ENCODE results near the gene HNRNPA1L2. TPM values are rescaled to one million over a fixed set of nuclear protein-coding genes. Genes with fewer than 3 reads are reported as not detected.
A peak's percentile ranks its signal among the peaks of the same experiment; 100 is the strongest.
"Not testable (repeated sequence)": the region's sequence is repeated elsewhere in the genome, so short reads cannot be mapped to it uniquely, and the experiment has no call there.

Gene HNRNPA1L2
- total and polyA plus RNA-seq, 2 donors: 7.6 to 30.7 TPM

DNA sequence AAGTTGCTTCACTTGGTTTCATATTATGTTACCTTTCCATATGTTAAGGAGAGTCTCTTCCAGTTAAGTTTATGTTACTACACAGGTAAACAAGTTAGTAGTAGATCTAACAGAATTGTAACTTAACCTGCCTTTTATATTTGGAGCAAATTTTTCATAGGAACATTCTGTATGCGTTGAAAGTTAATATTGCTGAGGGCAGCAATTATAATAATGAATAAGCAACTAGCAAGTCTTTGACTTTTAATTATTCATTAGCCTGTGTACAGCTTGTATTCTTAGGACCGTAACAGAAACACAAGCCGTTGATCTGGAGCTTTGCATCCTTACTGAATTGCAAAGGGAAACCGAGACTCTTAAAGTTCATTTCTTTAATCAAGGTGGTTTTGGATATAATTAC, 22.0 kb downstream of the HNRNPA1L2 start:
- no peaks in the 10 kb centered on the region for H3K4me1 ChIP-seq (ENCODE audit: control insufficient read depth in 2 of 2, insufficient read depth in 2 of 2, low read length in 2 of 2)
- H3K9me3 ChIP-seq (ENCODE audit: control insufficient read depth in 2 of 2, insufficient read depth in 1 of 2, low read length in 1 of 2): no peaks in the 10 kb centered on the region
- H3K36me3 ChIP-seq (ENCODE audit: control insufficient read depth in 2 of 2, insufficient read depth in 2 of 2, low read length in 1 of 2): peaks cover 14 to 65% of the 10 kb centered on the region in 2 donors
- over 99% methylated on average over 4 of the region's 4 CpGs for WGBS
- DNase-seq (ENCODE audit: low read depth in 6 of 9, low spot score in 9 of 9): no peak
- no peak overlapping the region for H3K4me3 ChIP-seq (ENCODE audit: low read length in 2 of 2)
- H3K27me3 ChIP-seq (ENCODE audit: control insufficient read depth in 2 of 2, insufficient read depth in 1 of 2, low read length in 1 of 2): no peaks in the 10 kb centered on the region
- no peak overlapping the region for H3K27ac ChIP-seq (ENCODE audit: low read depth in 1 of 2, low read length in 1 of 2)

DNA sequence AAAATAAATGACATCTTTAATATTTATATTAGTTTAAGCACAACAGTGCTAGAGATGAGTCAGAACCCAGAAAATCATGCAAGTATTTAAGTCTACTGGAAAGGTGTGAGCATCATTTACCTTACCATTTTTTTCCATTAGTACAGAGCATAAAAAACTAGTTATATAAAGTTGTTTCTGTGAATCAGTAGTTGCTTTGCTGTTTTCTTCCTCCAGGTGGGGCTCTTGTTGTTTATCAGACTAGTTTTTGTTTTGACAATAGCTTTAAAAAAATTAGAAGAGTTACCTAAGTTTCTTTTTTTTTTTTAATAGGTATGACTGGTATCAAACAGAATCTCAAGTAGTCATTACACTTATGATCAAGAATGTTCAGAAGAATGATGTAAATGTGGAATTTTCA, 23.1 kb downstream of the HNRNPA1L2 start:
- Histone ChIP-seq H3K36me3 (ENCODE audit: control insufficient read depth in 2 of 2, insufficient read depth in 2 of 2, low read length in 1 of 2) (peaks cover 14 to 63% of the 10 kb centered on the region in 2 donors), H3K4me3 (ENCODE audit: low read length in 2 of 2) (no peak overlapping the region), H3K27ac (ENCODE audit: low read depth in 1 of 2, low read length in 1 of 2) (no peak overlapping the region), H3K9me3 (ENCODE audit: control insufficient read depth in 2 of 2, insufficient read depth in 1 of 2, low read length in 1 of 2) (no peaks in the 10 kb centered on the region), H3K4me1 (ENCODE audit: control insufficient read depth in 2 of 2, insufficient read depth in 2 of 2, low read length in 2 of 2) (no peaks in the 10 kb centered on the region), H3K27me3 (ENCODE audit: control insufficient read depth in 2 of 2, insufficient read depth in 1 of 2, low read length in 1 of 2) (no peaks in the 10 kb centered on the region)
- DNase-seq (ENCODE audit: low read depth in 6 of 9, low spot score in 9 of 9): peak in 3 of 9 donors; percentile 10 to 37 (median 10)

DNA sequence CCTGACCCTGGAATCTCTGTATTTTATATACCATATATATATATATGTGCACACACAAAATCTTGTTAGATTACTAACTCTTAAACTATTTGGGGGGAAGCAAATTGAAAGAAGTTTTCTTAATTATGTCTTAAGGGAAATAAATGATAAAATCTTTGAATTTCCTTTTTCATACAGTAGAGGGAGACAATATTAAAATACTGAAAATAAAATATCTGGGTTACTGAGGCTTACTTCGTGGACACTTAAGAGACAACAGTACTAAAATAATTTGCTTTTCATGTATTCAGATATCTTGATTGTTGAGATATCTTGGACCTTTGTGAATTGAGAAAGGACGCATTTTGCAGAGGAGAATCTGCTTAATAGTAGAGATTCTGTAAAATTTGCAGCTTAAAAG, 27.4 kb downstream of the HNRNPA1L2 start:
- DNase-seq (ENCODE audit: low read depth in 6 of 9, low spot score in 9 of 9): no peak
- 89% methylated on average over 2 of the region's 2 CpGs for WGBS
- Histone ChIP-seq H3K36me3 (ENCODE audit: control insufficient read depth in 2 of 2, insufficient read depth in 2 of 2, low read length in 1 of 2) (peaks cover 9 to 38% of the 10 kb centered on the region in 2 donors), H3K27ac (ENCODE audit: low read depth in 1 of 2, low read length in 1 of 2) (no peak overlapping the region), H3K4me3 (ENCODE audit: low read length in 2 of 2) (no peak overlapping the region), H3K27me3 (ENCODE audit: control insufficient read depth in 2 of 2, insufficient read depth in 1 of 2, low read length in 1 of 2) (no peaks in the 10 kb centered on the region), H3K9me3 (ENCODE audit: control insufficient read depth in 2 of 2, insufficient read depth in 1 of 2, low read length in 1 of 2) (no peaks in the 10 kb centered on the region), H3K4me1 (ENCODE audit: control insufficient read depth in 2 of 2, insufficient read depth in 2 of 2, low read length in 2 of 2) (no peaks in the 10 kb centered on the region)

DNA sequence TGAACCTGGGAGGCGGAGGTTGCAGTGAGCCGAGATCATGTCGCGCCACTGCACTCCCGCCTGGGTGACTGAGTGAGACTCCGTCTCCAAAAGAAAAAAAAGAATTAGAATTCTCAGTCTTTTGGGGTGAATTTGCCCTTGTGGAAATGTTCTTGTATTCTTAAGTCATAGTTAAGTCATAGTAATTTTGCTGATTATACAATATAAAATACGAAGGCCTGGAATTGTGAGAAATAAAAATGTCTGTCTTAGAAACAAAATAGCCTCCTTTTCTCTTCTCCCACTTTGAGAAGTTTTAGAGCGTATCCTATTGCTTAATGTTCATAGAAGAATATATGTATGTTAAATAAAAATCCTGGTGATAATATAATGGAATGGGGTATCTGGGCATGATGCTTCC, 28.5 kb downstream of the HNRNPA1L2 start:
- 99% methylated on average over 8 of the region's 8 CpGs for WGBS
- Histone ChIP-seq H3K4me1 (ENCODE audit: control insufficient read depth in 2 of 2, insufficient read depth in 2 of 2, low read length in 2 of 2) (no peaks in the 10 kb centered on the region), H3K27me3 (ENCODE audit: control insufficient read depth in 2 of 2, insufficient read depth in 1 of 2, low read length in 1 of 2) (no peaks in the 10 kb centered on the region), H3K9me3 (ENCODE audit: control insufficient read depth in 2 of 2, insufficient read depth in 1 of 2, low read length in 1 of 2) (no peaks in the 10 kb centered on the region), H3K36me3 (ENCODE audit: control insufficient read depth in 2 of 2, insufficient read depth in 2 of 2, low read length in 1 of 2) (peaks cover 9 to 41% of the 10 kb centered on the region in 2 donors), H3K4me3 (ENCODE audit: low read length in 2 of 2) (no peak overlapping the region), H3K27ac (ENCODE audit: low read depth in 1 of 2, low read length in 1 of 2) (no peak overlapping the region)
- DNase-seq (ENCODE audit: low read depth in 6 of 9, low spot score in 9 of 9): no peak

DNA sequence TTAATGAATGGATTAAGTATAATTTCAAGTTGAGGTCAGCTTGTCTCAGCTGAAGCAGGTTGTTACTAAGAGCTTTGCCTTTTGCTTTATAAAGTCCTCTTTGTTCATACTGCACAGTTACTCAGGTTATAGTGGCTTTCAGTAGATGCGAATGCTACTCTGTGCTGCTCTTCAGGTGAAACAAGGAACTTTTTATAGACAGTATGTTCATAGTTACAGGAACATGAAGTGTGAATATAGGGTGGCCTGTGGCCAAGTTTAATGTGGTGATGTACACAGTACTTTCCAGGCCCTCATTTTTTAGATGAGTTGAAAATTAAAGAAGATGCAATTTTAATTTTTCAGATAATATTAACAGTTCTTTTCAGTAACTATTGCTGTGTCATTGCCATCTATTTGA, 31.2 kb downstream of the HNRNPA1L2 start:
- H3K4me3 ChIP-seq (ENCODE audit: low read length in 2 of 2): no peak overlapping the region
- no peaks in the 10 kb centered on the region for H3K4me1 ChIP-seq (ENCODE audit: control insufficient read depth in 2 of 2, insufficient read depth in 2 of 2, low read length in 2 of 2)
- H3K27me3 ChIP-seq (ENCODE audit: control insufficient read depth in 2 of 2, insufficient read depth in 1 of 2, low read length in 1 of 2): no peaks in the 10 kb centered on the region
- H3K36me3 ChIP-seq (ENCODE audit: control insufficient read depth in 2 of 2, insufficient read depth in 2 of 2, low read length in 1 of 2): peaks cover 4 to 32% of the 10 kb centered on the region in 2 donors
- no peak overlapping the region for H3K27ac ChIP-seq (ENCODE audit: low read depth in 1 of 2, low read length in 1 of 2)
- H3K9me3 ChIP-seq (ENCODE audit: control insufficient read depth in 2 of 2, insufficient read depth in 1 of 2, low read length in 1 of 2): no peaks in the 10 kb centered on the region
- DNase-seq (ENCODE audit: low read depth in 6 of 9, low spot score in 9 of 9): no peak
- WGBS: 99% methylated on average over 1 of the region's 1 CpG

DNA sequence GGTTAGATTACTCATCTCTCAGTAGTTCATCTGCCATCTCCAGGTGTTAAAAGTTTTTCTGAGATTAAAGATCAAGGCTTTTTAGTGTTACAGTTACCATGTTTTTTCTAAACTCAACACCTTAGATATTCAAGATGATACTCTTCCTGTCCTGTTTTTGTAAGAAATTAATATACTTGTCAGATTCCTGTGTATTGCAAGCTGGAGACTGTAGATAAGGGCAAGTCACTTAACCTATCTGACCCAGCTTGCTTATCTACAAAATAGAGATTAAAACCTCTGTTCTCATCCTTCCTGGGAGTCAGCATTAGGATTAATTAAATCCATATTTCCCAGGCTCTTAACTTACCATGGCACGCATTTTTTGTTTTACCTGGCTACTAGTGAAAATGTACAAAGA, 35.6 kb downstream of the HNRNPA1L2 start:
- Histone ChIP-seq H3K36me3 (ENCODE audit: control insufficient read depth in 2 of 2, insufficient read depth in 2 of 2, low read length in 1 of 2) (peaks cover 27 to 41% of the 10 kb centered on the region in 2 donors), H3K4me1 (ENCODE audit: control insufficient read depth in 2 of 2, insufficient read depth in 2 of 2, low read length in 2 of 2) (no peaks in the 10 kb centered on the region), H3K27ac (ENCODE audit: low read depth in 1 of 2, low read length in 1 of 2) (no peak overlapping the region), H3K27me3 (ENCODE audit: control insufficient read depth in 2 of 2, insufficient read depth in 1 of 2, low read length in 1 of 2) (no peaks in the 10 kb centered on the region), H3K9me3 (ENCODE audit: control insufficient read depth in 2 of 2, insufficient read depth in 1 of 2, low read length in 1 of 2) (no peaks in the 10 kb centered on the region), H3K4me3 (ENCODE audit: low read length in 2 of 2) (no peak overlapping the region)
- 95% methylated on average over 1 of the region's 1 CpG for WGBS
- no peak for DNase-seq (ENCODE audit: low read depth in 6 of 9, low spot score in 9 of 9)

DNA sequence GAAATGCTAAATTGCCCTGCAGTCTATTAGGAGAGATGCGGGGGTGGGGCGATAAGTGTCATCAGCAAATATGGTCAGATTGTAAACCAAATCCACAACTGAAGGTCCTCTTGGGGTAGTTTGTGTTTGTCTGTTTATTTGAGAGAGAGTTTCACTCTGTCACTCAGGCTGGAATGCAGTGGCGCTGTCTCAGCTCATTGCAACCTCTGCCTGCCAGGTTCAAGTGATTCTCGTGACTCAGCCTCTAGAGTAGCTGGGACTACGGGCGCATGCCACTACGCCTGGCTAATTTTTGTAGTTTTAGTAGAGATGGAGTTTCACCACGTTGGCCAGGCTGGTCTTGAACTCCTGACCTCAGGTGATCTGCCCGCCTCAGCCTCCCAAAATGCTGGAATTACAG, 43.6 kb downstream of the HNRNPA1L2 start:
- not testable (repeated sequence) for H3K9me3 ChIP-seq (ENCODE audit: control insufficient read depth in 2 of 2, insufficient read depth in 1 of 2, low read length in 1 of 2); H3K27me3 ChIP-seq (ENCODE audit: control insufficient read depth in 2 of 2, insufficient read depth in 1 of 2, low read length in 1 of 2); DNase-seq (ENCODE audit: low read depth in 6 of 9, low spot score in 9 of 9); H3K27ac ChIP-seq (ENCODE audit: low read depth in 1 of 2, low read length in 1 of 2); H3K4me1 ChIP-seq (ENCODE audit: control insufficient read depth in 2 of 2, insufficient read depth in 2 of 2, low read length in 2 of 2); H3K4me3 ChIP-seq (ENCODE audit: low read length in 2 of 2)
- H3K36me3 ChIP-seq (ENCODE audit: control insufficient read depth in 2 of 2, insufficient read depth in 2 of 2, low read length in 1 of 2): peaks cover 27 to 38% of the 10 kb centered on the region in 2 donors
- WGBS: 98% methylated on average over 9 of the region's 9 CpGs

DNA sequence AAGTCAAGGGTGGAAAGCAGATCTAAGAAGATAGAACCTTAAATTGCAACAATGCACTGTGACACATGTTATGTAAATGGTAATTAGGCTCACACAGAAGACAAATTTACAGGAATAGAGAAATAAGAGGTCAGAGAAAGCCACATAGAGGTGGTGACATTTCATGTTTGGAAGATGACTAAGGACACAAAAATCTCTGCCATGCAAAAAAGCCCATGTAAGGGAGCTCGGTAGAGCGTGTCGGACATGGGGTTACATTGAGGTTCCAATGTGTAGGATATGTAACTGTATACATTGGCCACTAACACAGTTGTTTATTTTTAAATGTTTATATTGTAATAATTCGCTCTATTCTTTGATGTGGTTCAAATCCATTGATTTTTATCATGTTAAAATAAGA, 44.1 kb downstream of the HNRNPA1L2 start:
- Histone ChIP-seq H3K27me3 (ENCODE audit: control insufficient read depth in 2 of 2, insufficient read depth in 1 of 2, low read length in 1 of 2) (no peaks in the 10 kb centered on the region), H3K4me1 (ENCODE audit: control insufficient read depth in 2 of 2, insufficient read depth in 2 of 2, low read length in 2 of 2) (no peaks in the 10 kb centered on the region), H3K36me3 (ENCODE audit: control insufficient read depth in 2 of 2, insufficient read depth in 2 of 2, low read length in 1 of 2) (peaks cover 21 to 32% of the 10 kb centered on the region in 2 donors), H3K9me3 (ENCODE audit: control insufficient read depth in 2 of 2, insufficient read depth in 1 of 2, low read length in 1 of 2) (no peaks in the 10 kb centered on the region), H3K4me3 (ENCODE audit: low read length in 2 of 2) (no peak overlapping the region), H3K27ac (ENCODE audit: low read depth in 1 of 2, low read length in 1 of 2) (no peak overlapping the region)
- no peak for DNase-seq (ENCODE audit: low read depth in 6 of 9, low spot score in 9 of 9)
- WGBS: 99% methylated on average over 4 of the region's 4 CpGs

All from thymus (tissue), 11 donors.